SH-SY5Y (cell line): ENCODE measurements around the gene TMTC4.

Source experiments
- GATA2 ChIP-seq: IDR thresholded peaks from 2 replicates; pipeline ENCODE4 v1.6.1; 2011; ENCODE audit warnings: mild to moderate bottlenecking, low read depth, low read length
- GATA3 ChIP-seq: IDR thresholded peaks from 2 replicates; pipeline ENCODE4 v1.6.1; 2011; ENCODE audit warnings: low read depth, mild to moderate bottlenecking, low read length, moderate library complexity

Gene TMTC4

GRCh38 chr13:100613031-100613430, 61.6 kb downstream of the TMTC4 start:
- no peak for TF ChIP-seq GATA2
- TF ChIP-seq GATA3: no peak

GRCh38 chr13:100611678-100612492, 62.7 kb downstream of the TMTC4 start:
- TF ChIP-seq GATA2 (no peak), GATA3 (no peak)

GRCh38 chr13:100610391-100611347, 63.9 kb downstream of the TMTC4 start:
- TF ChIP-seq GATA2: no peak
- TF ChIP-seq GATA3: no peak

GRCh38 chr13:100608906-100609305, 65.7 kb downstream of the TMTC4 start:
- TF ChIP-seq GATA3 (no peak), GATA2 (no peak)

DNA sequence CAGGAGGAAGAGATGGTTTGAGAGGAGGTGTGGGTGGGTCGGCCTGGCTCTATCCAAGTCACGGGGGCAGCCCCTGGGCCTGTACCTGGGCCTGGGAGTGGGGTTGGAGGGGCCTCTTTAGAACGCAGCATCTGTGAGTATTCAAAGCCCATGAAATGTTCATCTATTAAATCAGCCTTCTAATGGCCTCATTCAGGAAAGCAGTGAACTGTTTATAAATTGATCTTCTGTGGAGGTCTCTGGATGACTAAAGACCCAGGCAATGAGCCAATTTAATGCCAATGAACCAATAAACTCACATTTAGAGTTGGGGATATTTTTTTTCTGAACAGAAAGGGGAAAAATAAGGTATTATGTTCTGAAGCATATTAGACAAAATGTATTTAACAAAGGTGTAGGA, 66.1 kb downstream of the TMTC4 start:
- TF ChIP-seq GATA3 (no peak), GATA2 (no peak)

- TF ChIP-seq GATA2 (no peak), GATA3 (no peak)
Observed at GRCh38 chr13:100604918-100605710, 69.5 kb downstream of the TMTC4 start.

GRCh38 chr13:100602493-100603111, 72.0 kb downstream of the TMTC4 start:
- TF ChIP-seq GATA2 (no peak), GATA3 (no peak)

DNA sequence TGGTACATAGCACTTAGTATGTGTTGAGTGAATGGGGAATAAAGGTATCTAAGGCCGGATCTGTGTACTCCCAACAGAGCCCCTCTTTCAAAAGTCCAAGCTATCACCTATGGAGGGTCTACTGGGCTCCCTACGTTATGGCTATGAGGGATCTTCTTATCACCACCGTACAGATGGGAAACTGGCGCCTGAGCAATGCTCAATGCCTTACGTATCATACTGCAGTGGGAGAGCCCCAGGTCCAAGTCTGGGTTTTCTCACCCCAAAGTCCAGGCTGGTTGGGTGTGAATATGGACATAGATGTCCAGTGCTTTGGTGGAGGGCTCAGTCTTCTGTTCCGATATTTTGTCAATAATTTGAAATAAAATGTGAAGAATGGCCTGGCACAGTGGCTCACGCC, 72.9 kb downstream of the TMTC4 start:
- no peak for TF ChIP-seq GATA3
- no peak for TF ChIP-seq GATA2

GRCh38 chr13:100600915-100601314, 73.7 kb downstream of the TMTC4 start:
- TF ChIP-seq GATA2 (no peak), GATA3 (no peak)

GRCh38 chr13:100600461-100600860, 74.1 kb downstream of the TMTC4 start:
- TF ChIP-seq GATA3 (no peak), GATA2 (no peak)

GRCh38 chr13:100597253-100597652, 77.3 kb downstream of the TMTC4 start:
- TF ChIP-seq GATA2 (no peak), GATA3 (no peak)

DNA sequence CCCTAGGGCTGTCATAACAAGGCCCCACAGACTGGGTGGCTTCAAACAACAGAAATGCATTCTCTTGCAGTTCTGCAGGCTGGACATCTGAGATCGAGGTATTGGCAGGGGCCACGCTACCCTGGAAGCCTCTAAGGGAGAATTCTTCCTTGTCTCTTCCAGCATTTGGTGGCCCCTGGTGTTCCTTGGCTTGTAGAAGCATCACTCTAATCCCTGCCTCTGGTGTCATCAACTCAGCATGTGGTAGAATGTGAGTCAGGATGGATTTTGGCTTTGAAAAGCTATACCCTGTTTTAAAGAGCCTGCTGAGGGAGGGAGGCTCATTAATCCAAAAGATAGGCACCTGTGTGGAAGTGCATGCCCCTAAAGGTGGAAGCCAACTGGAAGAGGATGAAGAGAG, 78.1 kb downstream of the TMTC4 start:
- no peak for TF ChIP-seq GATA2
- no peak for TF ChIP-seq GATA3

- TF ChIP-seq GATA2 (no peak), GATA3 (no peak)
Observed at GRCh38 chr13:100594731-100595130, 79.9 kb downstream of the TMTC4 start.
